Measurements from ENCODE around the gene SLC43A1. TPM values are rescaled to one million over a fixed set of nuclear protein-coding genes. Genes with fewer than 3 reads are reported as not detected.
A peak's percentile ranks its signal among the peaks of the same experiment; 100 is the strongest.

SLC43A1 gene
- total RNA-seq, 1 donor from 2014 or later, result 3.6 TPM

GRCh38 chr11:57504511-57504910, 11.0 kb downstream of the SLC43A1 start:
- DNase-seq (ENCODE audit: low read depth), result no peak
- no peak overlapping the region for H3K4me3 ChIP-seq (ENCODE audit: low read depth, low read length)
- no peak for TF ChIP-seq CTCF (conservative IDR thresholded peaks at IDR 0.05; ENCODE audit: low read depth, low read length)

GRCh38 chr11:57502870-57503269, 12.6 kb downstream of the SLC43A1 start:
- TF ChIP-seq CTCF (conservative IDR thresholded peaks at IDR 0.05; ENCODE audit: low read depth, low read length), result no peak
- no peak overlapping the region for H3K4me3 ChIP-seq (ENCODE audit: low read depth, low read length)
- DNase-seq (ENCODE audit: low read depth), result no peak

GRCh38 chr11:57502376-57502775, 13.1 kb downstream of the SLC43A1 start:
- H3K4me3 ChIP-seq (ENCODE audit: low read depth, low read length), result no peak overlapping the region
- TF ChIP-seq CTCF (conservative IDR thresholded peaks at IDR 0.05; ENCODE audit: low read depth, low read length), result no peak
- no peak for DNase-seq (ENCODE audit: low read depth)

- TF ChIP-seq CTCF (conservative IDR thresholded peaks at IDR 0.05; ENCODE audit: low read depth, low read length), result no peak
- no peak for DNase-seq (ENCODE audit: low read depth)
- H3K4me3 ChIP-seq (ENCODE audit: low read depth, low read length), result no peak overlapping the region
Observed at GRCh38 chr11:57501953-57502352, 13.5 kb downstream of the SLC43A1 start.

GRCh38 chr11:57500926-57501325, 14.6 kb downstream of the SLC43A1 start:
- H3K4me3 ChIP-seq (ENCODE audit: low read depth, low read length), result no peak overlapping the region
- no peak for DNase-seq (ENCODE audit: low read depth)
- TF ChIP-seq CTCF (conservative IDR thresholded peaks at IDR 0.05; ENCODE audit: low read depth, low read length), result no peak

- DNase-seq (ENCODE audit: low read depth), result no peak
- no peak for TF ChIP-seq CTCF (conservative IDR thresholded peaks at IDR 0.05; ENCODE audit: low read depth, low read length)
- no peak overlapping the region for H3K4me3 ChIP-seq (ENCODE audit: low read depth, low read length)
Observed at GRCh38 chr11:57500515-57500914, 15.0 kb downstream of the SLC43A1 start.

GRCh38 chr11:57499983-57500461, 15.5 kb downstream of the SLC43A1 start:
- no peak for DNase-seq (ENCODE audit: low read depth)
- TF ChIP-seq CTCF (conservative IDR thresholded peaks at IDR 0.05; ENCODE audit: low read depth, low read length), result no peak
- peak overlapping the region; percentile 49 for H3K4me3 ChIP-seq (ENCODE audit: low read depth, low read length)
